GM19238 (cell line): ENCODE data around the gene NSMCE1.
"Not testable (repeated sequence)": the region's sequence is repeated elsewhere in the genome, so short reads cannot be mapped to it uniquely, and the experiment has no call there.

Experiments
- DNase-seq: peaks from one replicate; pipeline ENCODE4 v3.0.0; 2011; ENCODE audit warnings: low spot score; ENCODE audit not compliant: insufficient read length

The NSMCE1 gene

GRCh38 chr16:27303256-27304100 lies 34.9 kb upstream of the NSMCE1 start:
- no peak for DNase-seq

GRCh38 chr16:27302126-27302525 lies 33.6 kb upstream of the NSMCE1 start:
- DNase-seq = no peak

- no peak for DNase-seq
Observed at GRCh38 chr16:27301236-27301861, 32.8 kb upstream of the NSMCE1 start.

- no peak for DNase-seq
Observed at GRCh38 chr16:27298132-27298531, 29.6 kb upstream of the NSMCE1 start.

DNA sequence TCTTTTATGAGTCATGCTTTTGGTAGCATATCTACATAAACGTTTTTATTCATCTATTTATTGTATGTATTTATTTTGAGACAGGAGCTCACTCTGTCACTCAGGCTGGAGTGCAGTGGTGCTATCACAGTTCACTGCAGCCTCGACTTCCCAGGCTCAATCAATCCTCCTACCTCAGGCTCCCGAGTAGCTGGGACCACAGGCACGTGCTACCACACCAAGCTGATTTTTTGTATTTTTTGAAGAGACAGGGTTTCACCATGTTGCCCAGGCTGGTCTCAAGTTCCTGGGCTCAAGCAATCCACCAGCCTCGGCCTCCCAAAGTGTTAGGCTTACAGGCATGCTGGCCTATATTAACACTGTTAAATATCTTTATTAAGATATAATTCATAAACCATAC lies 24.8 kb upstream of the NSMCE1 start:
- DNase-seq = no peak

DNA sequence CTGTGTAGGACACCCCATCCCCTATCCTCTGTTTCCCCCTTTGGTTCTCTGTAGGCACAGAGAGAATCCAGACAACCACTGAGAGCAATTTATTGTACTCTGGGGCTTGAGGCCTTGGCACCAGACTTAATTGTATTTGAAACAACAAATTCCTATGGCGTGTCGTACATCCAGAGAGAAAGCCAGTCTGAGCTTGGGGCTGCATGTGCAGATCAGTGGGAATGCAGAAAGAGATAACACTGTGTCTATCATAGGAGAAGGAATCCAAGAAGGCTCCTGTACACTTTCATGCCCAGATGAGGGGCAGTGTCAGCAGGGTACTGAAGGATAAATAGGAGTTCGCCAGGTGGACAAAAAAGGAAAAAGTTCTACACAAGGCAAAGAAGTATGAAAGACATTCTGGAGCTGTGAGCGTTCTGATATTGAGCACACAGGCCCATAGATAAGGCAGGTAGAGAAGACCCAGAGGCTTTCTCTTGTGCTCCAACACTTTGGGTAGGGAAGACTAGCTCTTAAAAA lies 23.2 kb upstream of the NSMCE1 start:
- no peak for DNase-seq

DNA sequence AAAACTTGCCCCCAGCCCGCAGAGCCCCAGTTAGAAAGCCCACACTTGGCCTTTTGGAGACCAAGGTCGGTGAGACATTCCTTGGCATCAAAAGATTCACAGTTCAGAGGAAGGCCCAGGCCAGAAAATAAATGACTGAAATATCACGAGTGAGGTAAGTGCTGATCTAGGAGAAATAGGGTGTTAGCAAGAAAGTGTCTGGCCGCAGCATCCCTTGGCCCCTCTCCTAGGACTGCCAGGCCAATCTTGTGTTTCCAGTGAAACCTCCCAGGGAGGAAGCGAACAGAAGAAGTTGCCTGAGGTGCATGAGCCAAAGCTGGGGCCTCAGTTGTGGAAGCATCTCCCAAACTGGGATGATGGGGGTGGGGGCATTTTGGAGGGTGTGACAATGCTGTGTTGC lies 22.5 kb upstream of the NSMCE1 start:
- no peak for DNase-seq

DNA sequence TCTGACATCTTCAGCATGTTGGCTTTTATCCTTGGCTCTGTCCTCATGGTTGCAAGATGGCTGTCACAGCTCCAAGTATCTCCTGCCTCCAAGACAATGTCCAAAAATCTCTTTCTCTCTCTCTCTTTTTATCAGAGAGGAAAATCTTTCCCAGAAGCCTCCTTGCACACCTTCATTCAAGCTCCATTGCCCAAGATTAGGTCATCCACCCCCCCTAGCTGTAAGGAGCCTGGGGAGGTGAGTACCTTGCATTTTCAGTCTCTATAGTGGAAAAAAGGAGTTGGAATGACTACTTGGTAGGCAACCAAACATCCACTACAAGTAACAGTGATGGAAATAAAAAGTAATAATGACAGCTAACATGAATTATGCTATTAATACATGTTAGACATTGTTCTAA lies 22.0 kb upstream of the NSMCE1 start:
- no peak for DNase-seq

- no peak for DNase-seq
Observed at GRCh38 chr16:27289669-27290068, 21.1 kb upstream of the NSMCE1 start.

GRCh38 chr16:27288313-27288712 lies 19.7 kb upstream of the NSMCE1 start:
- not testable (repeated sequence) for DNase-seq

DNA sequence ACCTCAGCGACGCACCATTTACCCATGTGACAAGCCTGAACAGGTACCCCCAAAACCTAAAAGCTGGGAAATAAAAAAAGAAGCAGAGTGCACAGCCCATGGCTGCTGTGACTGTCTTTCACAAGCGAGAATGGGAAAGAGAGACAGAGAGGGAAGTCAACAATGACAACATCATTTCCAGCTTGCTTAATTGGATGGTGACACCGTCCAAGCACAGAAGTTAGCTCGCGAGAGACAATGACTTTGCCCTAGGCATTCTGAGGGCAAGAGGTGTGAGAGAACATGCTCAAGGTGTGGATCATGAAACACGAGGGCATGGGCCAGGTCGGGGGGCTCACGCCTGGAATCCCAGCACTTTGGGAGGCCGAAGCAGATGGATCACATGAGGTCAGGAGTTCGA lies 19.3 kb upstream of the NSMCE1 start:
- no peak for DNase-seq

GRCh38 chr16:27287051-27287811 lies 18.7 kb upstream of the NSMCE1 start:
- no peak for DNase-seq

- DNase-seq = no peak
Observed at GRCh38 chr16:27286451-27286850, 17.9 kb upstream of the NSMCE1 start.

DNA sequence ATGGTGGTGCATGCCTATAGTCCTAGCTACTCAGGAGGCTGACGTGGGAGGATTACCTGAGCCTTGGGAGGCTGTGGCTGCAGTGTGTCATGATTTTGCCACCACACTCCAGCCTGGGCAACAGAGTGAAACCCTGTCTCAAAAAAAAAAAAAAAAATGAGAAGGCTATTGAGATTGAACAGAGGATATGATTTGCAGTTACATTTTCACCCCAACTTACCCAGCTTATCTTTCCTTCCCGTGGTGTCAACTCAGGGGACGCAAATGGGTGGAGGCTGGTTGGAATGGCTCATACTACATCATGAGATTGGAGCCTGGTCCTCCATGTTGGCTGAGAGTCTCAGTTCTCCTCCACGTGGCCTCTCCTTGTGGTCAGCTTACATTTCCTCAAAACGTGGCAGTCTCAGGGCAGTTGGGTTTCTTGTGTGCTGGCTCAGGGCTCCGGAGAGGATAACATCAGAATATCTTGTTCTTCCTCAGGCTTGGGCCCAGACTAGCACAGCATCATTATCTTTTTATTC lies 17.2 kb upstream of the NSMCE1 start:
- DNase-seq = no peak

DNA sequence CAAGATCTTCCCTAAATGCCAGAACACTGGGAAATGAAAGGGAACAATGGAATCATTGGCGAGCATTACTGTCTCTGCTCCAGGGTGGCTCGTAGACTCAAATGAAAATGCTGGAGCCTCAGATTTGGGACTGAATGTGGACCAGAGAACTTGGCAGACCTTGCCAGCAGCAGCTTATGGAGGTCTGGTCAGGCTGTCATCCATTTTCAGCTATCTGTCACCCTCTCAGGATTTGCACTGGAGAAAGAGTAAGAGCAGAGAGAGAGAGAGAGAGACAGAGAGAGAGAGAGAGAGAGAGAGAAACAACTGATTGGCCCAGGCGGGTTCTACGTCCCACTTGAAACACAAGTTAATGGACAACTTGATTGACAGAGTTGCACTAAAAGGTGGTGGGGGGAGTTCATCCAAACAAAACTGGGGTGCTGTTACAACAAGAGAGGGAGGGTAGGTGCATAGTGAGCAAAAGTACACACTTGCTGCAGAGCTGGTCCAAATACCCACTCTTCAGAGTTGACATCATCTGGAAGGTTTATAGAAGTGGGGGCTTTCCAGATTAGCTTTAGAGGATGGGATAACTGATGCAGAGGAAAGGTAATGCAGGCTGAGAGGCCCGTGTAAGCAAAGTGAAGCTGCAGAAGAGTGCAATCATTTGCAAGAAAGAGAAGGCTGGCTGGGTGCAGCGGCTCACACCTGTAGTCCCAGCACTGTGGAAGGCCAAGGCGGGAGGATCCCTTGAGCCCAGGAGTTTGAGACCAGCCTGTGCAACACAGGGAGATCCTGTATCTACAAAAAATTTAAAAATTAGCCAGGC lies 16.5 kb upstream of the NSMCE1 start:
- no peak for DNase-seq

GRCh38 chr16:27281243-27281642 lies 12.7 kb upstream of the NSMCE1 start:
- no peak for DNase-seq

- no peak for DNase-seq
Observed at GRCh38 chr16:27275394-27275793, 6.8 kb upstream of the NSMCE1 start.

GRCh38 chr16:27274424-27274874 lies 5.9 kb upstream of the NSMCE1 start:
- not testable (repeated sequence) for DNase-seq

- no peak for DNase-seq
Observed at GRCh38 chr16:27273670-27274423, 5.3 kb upstream of the NSMCE1 start.

DNA sequence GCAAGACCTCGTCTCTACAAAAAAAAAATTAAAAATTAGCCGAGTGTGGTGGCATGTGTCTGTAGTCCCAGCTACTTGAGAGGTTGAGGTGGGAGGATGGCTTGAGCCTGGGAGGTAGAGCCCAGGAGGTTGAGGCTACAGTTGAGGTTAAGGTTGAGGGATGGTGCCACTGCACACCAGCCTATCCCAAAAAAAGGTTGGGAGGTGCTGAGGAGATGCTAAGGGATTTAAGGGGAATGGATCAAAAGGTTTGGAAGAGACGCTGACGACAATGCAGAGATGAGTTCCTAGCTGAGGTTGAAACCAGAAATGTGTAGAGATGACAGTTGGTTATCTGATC lies 4.7 kb upstream of the NSMCE1 start:
- no peak for DNase-seq
